H1 (cell line): ENCODE results near the gene UFSP2. TPM values are rescaled to one million over a fixed set of nuclear protein-coding genes. Genes with fewer than 3 reads are reported as not detected.

Experiments used
- CTCF ChIA-PET: fragments of 300-600 bp; sonication (Branson Sonifier 250); formaldehyde crosslinking; loops from one replicate; lab custom pipeline; 2021; ENCODE audit not compliant: partially characterized antibody; lab: Charles Lee
- POLR2A ChIA-PET: fragments of 300-600 bp; sonication (Branson Sonifier 250); formaldehyde crosslinking; loops from one replicate; lab custom pipeline; 2021; ENCODE audit warnings: inconsistent platforms; ENCODE audit not compliant: partially characterized antibody; lab: Charles Lee
- DNase-seq, 2 experiments: peaks; one replicate each; pipeline versions ENCODE4 v3.0.0 to v3.0.0-alpha.2; 2010 to 2022; ENCODE audit warnings: low spot score in 2 of 2, low read depth in 1 of 2, mixed read lengths in 1 of 2
- FAIRE-seq: peaks from 2 replicates; lab custom pipeline; 2011; peaks lifted over from hg19 to GRCh38; lab: Jason Lieb, UNC
- H2AFZ ChIP-seq: 2 replicates; pipeline ENCODE4 v1.8.1; 2012; ENCODE audit warnings: low read length, inconsistent platforms
- H2AK5ac ChIP-seq: 2 replicates; pipeline ENCODE4 v1.6.1; 2013; ENCODE audit warnings: low read depth, low read length
- H2BK120ac ChIP-seq: replicated peaks from 2 replicates; pipeline ENCODE3; 2013; ENCODE audit warnings: low read depth, low read length, inconsistent platforms
- H2BK12ac ChIP-seq: 2 replicates; pipeline ENCODE4 v1.6.1; 2013; ENCODE audit warnings: low read depth, low read length
- H2BK15ac ChIP-seq: 2 replicates; pipeline ENCODE4 v1.6.1; 2013; ENCODE audit warnings: low read length
- H2BK20ac ChIP-seq: 2 replicates; pipeline ENCODE4 v1.6.1; 2013; ENCODE audit warnings: low read length
- H2BK5ac ChIP-seq: 2 replicates; pipeline ENCODE4 v1.6.1; 2013; ENCODE audit warnings: low read depth, low read length
- H3K14ac ChIP-seq: 2 replicates; pipeline ENCODE4 v1.6.1; 2013; ENCODE audit warnings: inconsistent platforms; ENCODE audit not compliant: insufficient read length
- H3K18ac ChIP-seq: 2 replicates; pipeline ENCODE4 v1.6.1; 2013; ENCODE audit warnings: low read length; ENCODE audit errors: extremely low read depth
- H3K23ac ChIP-seq: 2 replicates; pipeline ENCODE4 v1.6.1; 2013; ENCODE audit warnings: inconsistent platforms; ENCODE audit not compliant: insufficient read length
- H3K23me2 ChIP-seq: 2 replicates; pipeline ENCODE4 v1.6.1; 2013; ENCODE audit warnings: low read depth, low read length
- H3K27ac ChIP-seq: 2 replicates; pipeline ENCODE4 v1.6.1; 2011; ENCODE audit warnings: low read depth, low read length, inconsistent platforms
- H3K27me3 ChIP-seq, 4 experiments: replicated peaks in 1 of 4; 1 replicate in 1 of 4; 2 replicates in 3 of 4; pipeline versions ENCODE4 v1.6.1 to v1.8.1; 2011 to 2013; ENCODE audit warnings: low read length in 3 of 4, mild to moderate bottlenecking in 3 of 4, inconsistent platforms in 2 of 4, mixed read lengths in 2 of 4, moderate library complexity in 1 of 4; ENCODE audit not compliant: control insufficient read depth in 3 of 4, insufficient read depth in 3 of 4; ENCODE audit errors: extremely low read depth in 1 of 4
- H3K36me3 ChIP-seq, 4 experiments: 2 replicates each; pipeline versions ENCODE4 v1.6.1 to v1.8.1; 2011 to 2013; ENCODE audit warnings: mild to moderate bottlenecking in 4 of 4, low read length in 3 of 4, moderate library complexity in 2 of 4, control low read depth in 1 of 4, inconsistent platforms in 1 of 4; ENCODE audit not compliant: insufficient read depth in 4 of 4, control insufficient read depth in 2 of 4
- H3K4ac ChIP-seq: replicated peaks from 2 replicates; pipeline ENCODE3; 2013; ENCODE audit warnings: low read length, low read depth, mixed read lengths, inconsistent platforms; ENCODE audit not compliant: insufficient read length
- H3K4me1 ChIP-seq, 4 experiments: replicated peaks in 1 of 4; 1 replicate in 1 of 4; 2 replicates in 3 of 4; pipeline versions ENCODE4 v1.6.1 to v1.8.1; 2011 to 2013; ENCODE audit warnings: low read length in 3 of 4, inconsistent platforms in 2 of 4, mixed read lengths in 1 of 4; ENCODE audit not compliant: insufficient read depth in 4 of 4, control insufficient read depth in 3 of 4
- H3K4me2 ChIP-seq, 2 experiments: 2 replicates each; pipeline versions ENCODE4 v1.6.1 to v1.8.1; 2011 to 2013; ENCODE audit warnings: low read depth in 2 of 2, low read length in 2 of 2, control low read depth in 1 of 2, inconsistent platforms in 1 of 2, mild to moderate bottlenecking in 1 of 2; ENCODE audit not compliant: insufficient read depth in 1 of 2
- H3K4me3 ChIP-seq, 4 experiments: fragments of 200-600, 300-600 bp in 1 of 4; sonication (generic), shearing (Covaris generic), sonication (Bioruptor Twin) in 1 of 4; 2 replicates each; pipeline versions ENCODE4 v1.5.1 to v1.8.1; 2011 to 2016; ENCODE audit warnings: low read length in 4 of 4, low read depth in 3 of 4, control low read depth in 2 of 4, inconsistent platforms in 2 of 4, mild to moderate bottlenecking in 2 of 4, mixed read lengths in 1 of 4, moderate library complexity in 1 of 4; ENCODE audit not compliant: insufficient read depth in 2 of 4; ENCODE audit errors: extremely low read depth in 1 of 4
- H3K56ac ChIP-seq: replicated peaks from 2 replicates; pipeline ENCODE3; 2013; ENCODE audit warnings: low read depth, mild to moderate bottlenecking, mixed read lengths, low read length, inconsistent platforms; ENCODE audit not compliant: insufficient read length
- H3K79me1 ChIP-seq: 2 replicates; pipeline ENCODE4 v1.6.1; 2013; ENCODE audit warnings: low read depth, low read length, control low read depth
- H3K79me2 ChIP-seq, 2 experiments: 2 replicates each; pipeline versions ENCODE4 v1.6.1 to v1.8.1; 2012 to 2013; ENCODE audit warnings: low read length in 2 of 2, mild to moderate bottlenecking in 2 of 2, inconsistent platforms in 1 of 2; ENCODE audit not compliant: insufficient read depth in 2 of 2, control insufficient read depth in 1 of 2
- H3K9ac ChIP-seq, 4 experiments: replicated peaks in 1 of 4; 1 replicate in 1 of 4; 2 replicates in 3 of 4; pipeline versions ENCODE4 v1.6.1 to v1.8.1; 2011 to 2013; ENCODE audit warnings: low read depth in 3 of 4, low read length in 3 of 4, control low read depth in 2 of 4, mild to moderate bottlenecking in 2 of 4, moderate library complexity in 2 of 4, inconsistent platforms in 1 of 4; ENCODE audit errors: extremely low read depth in 1 of 4
- H3K9me3 ChIP-seq, 2 experiments: 2 replicates each; pipeline versions ENCODE4 v1.6.1 to v1.8.1; 2012 to 2013; ENCODE audit warnings: mild to moderate bottlenecking in 2 of 2, moderate library complexity in 2 of 2, control low read depth in 1 of 2, inconsistent platforms in 1 of 2, low read depth in 1 of 2, low read length in 1 of 2, mixed read lengths in 1 of 2; ENCODE audit not compliant: insufficient read depth in 2 of 2
- H4K20me1 ChIP-seq, 2 experiments: replicated peaks in 1 of 2; 2 replicates each; pipeline versions ENCODE3 to v1.8.1; 2011 to 2013; ENCODE audit warnings: inconsistent platforms in 2 of 2, low read length in 2 of 2, mild to moderate bottlenecking in 1 of 2; ENCODE audit not compliant: insufficient read depth in 2 of 2, control insufficient read depth in 1 of 2
- H4K5ac ChIP-seq: 2 replicates; pipeline ENCODE4 v1.6.1; 2013; ENCODE audit warnings: low read length, low read depth, mixed read lengths, inconsistent platforms; ENCODE audit not compliant: insufficient read length
- H4K8ac ChIP-seq: 2 replicates; pipeline ENCODE4 v1.8.0; 2013; ENCODE audit warnings: mild to moderate bottlenecking, moderate library complexity, low read length, inconsistent platforms; ENCODE audit not compliant: insufficient read depth; ENCODE audit errors: extremely low read depth
- H4K91ac ChIP-seq: replicated peaks from 2 replicates; pipeline ENCODE3; 2013; ENCODE audit warnings: low read length, mixed read lengths, inconsistent platforms; ENCODE audit not compliant: insufficient read length
- ASH2L ChIP-seq: fragments of 200-600, 300-600 bp; sonication (generic); IDR thresholded peaks from one replicate; pipeline ENCODE4 v1.7.1; 2017; ENCODE audit warnings: low read length
- NRF1 ChIP-seq: IDR thresholded peaks from 2 replicates; pipeline ENCODE4 v1.6.1; 2011; ENCODE audit warnings: mild to moderate bottlenecking, low read depth, low read length, improper control_type of control experiment
- TBP ChIP-seq: IDR thresholded peaks from 2 replicates; pipeline ENCODE4 v1.6.1; 2011; ENCODE audit warnings: low read depth, low read length, improper control_type of control experiment
- WGBS, 2 experiments: shearing (Covaris generic) in 1 of 2; methylation state at CpG; one replicate each; pipeline versions ENCODE4 v1.1.6 to v1.1.7; 2013 to 2015; ENCODE audit warnings: low lambda C conversion rate in 2 of 2, mixed read lengths in 2 of 2, inconsistent platforms in 1 of 2, low coverage in 1 of 2, missing lambda C conversion rate in 1 of 2; ENCODE audit not compliant: insufficient replicate concordance in 2 of 2, insufficient coverage in 1 of 2, insufficient read length in 1 of 2; ENCODE audit errors: extremely low coverage in 1 of 2, missing lambda C conversion rate in 1 of 2; 5-methylcytosine and 5-hydroxymethylcytosine counted together
- polyA plus RNA-seq, 7 experiments: library from polyadenylated mRNA; depleted of rRNA in 3 of 7; stranded (reverse) in 5 of 7; unstranded in 2 of 7; fragments of >200 nt in 5 of 7; fragments of 200-250 nt in 2 of 7; gene quantifications; 1 replicate in 5 of 7; 2 replicates in 1 of 7; 4 replicates in 1 of 7; pipeline versions ENCODE4 v1.2.1 to v1.2.3, GENCODE V29; 2011 to 2013; ENCODE audit warnings: missing spikeins in 2 of 7, mixed read lengths in 2 of 7
- total RNA-seq: library from RNA; stranded (reverse); fragmentation: NEBNext Ultra II Directional; extraction: Animal tissue kit (Norgen Biotek cat#: 25700); gene quantifications from 2 replicates; pipeline ENCODE4 v1.2.1, GENCODE V29; 2021

The UFSP2 gene
- total and polyA plus RNA-seq, 2 of the 8 experiments (the other 6 are each of a cell fraction or from before 2014, with no cell fraction given) = 22.9 to 26.0 TPM

GRCh38 chr4:185469580-185470154 lies 43.9 kb upstream of the UFSP2 start:
- Histone ChIP-seq H3K4me2 (no peak overlapping the region; a peak in 1 of 4 replicates), H3K9ac (no peak overlapping the region), H3K23me2 (peaks cover 5% of the 10 kb centered on the region), H3K27ac (no peak overlapping the region), H4K8ac (no peak overlapping the region), H3K9me3 (no peaks in the 10 kb centered on the region), H2BK120ac (no peak overlapping the region), H2AK5ac (no peak overlapping the region), H2BK15ac (no peak overlapping the region), H3K23ac (no peak overlapping the region), H3K4me3 (no peak overlapping the region), H3K27me3 (peaks cover 0 to 4% (median 0%) of the 10 kb centered on the region in 4 experiments; a peak in 2 of 7 replicates), H3K4ac (no peak overlapping the region), H2BK5ac (no peak overlapping the region)
- 84% methylated on average over 9 of the region's 9 CpGs; no CpG with 5 or more reads in 1 of the 2 experiments for WGBS, 2 experiments
- no peak for TF ChIP-seq ASH2L
- no peak for TF ChIP-seq NRF1
- no peak for TF ChIP-seq TBP
- TF ChIP-seq, all 59 proteins: peak for 0
- no peak overlapping the region for H2AFZ ChIP-seq
- H4K5ac ChIP-seq = no peak overlapping the region
- no peak for FAIRE-seq
- H3K14ac ChIP-seq = no peak overlapping the region
- H3K79me1 ChIP-seq = no peaks in the 10 kb centered on the region
- no peak overlapping the region for H3K56ac ChIP-seq
- DNase-seq = peak in 1 of 2 experiments; percentile 49
- ChIA-PET CTCF (interaction anchor here (0.7 to 1.8 kb wide), 3 partner anchors 128 to 567 kb away, joined by 3 to 6 read pairs (median 4); no protein-coding TSS in a partner anchor), POLR2A (no interaction called here)
- peaks cover 0 to 3% (median under 1%) of the 10 kb centered on the region in 4 experiments; a peak in 5 of 7 replicates for H3K4me1 ChIP-seq
- H2BK12ac ChIP-seq = no peak overlapping the region
- H3K18ac ChIP-seq = no peak overlapping the region
- H4K20me1 ChIP-seq = no peaks in the 10 kb centered on the region
- H2BK20ac ChIP-seq = no peak overlapping the region
- H3K36me3 ChIP-seq = no peaks in the 10 kb centered on the region
- H3K79me2 ChIP-seq = no peaks in the 10 kb centered on the region
- H4K91ac ChIP-seq = no peak overlapping the region
